Measurements from ENCODE around the gene ARHGAP19. TPM values are rescaled to one million over a fixed set of nuclear protein-coding genes. Genes with fewer than 3 reads are reported as not detected.

ARHGAP19 gene, protein sequence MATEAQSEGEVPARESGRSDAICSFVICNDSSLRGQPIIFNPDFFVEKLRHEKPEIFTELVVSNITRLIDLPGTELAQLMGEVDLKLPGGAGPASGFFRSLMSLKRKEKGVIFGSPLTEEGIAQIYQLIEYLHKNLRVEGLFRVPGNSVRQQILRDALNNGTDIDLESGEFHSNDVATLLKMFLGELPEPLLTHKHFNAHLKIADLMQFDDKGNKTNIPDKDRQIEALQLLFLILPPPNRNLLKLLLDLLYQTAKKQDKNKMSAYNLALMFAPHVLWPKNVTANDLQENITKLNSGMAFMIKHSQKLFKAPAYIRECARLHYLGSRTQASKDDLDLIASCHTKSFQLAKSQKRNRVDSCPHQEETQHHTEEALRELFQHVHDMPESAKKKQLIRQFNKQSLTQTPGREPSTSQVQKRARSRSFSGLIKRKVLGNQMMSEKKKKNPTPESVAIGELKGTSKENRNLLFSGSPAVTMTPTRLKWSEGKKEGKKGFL
- total RNA-seq, result 10 to 100 TPM; 38.2 to 40.2 TPM

DNA sequence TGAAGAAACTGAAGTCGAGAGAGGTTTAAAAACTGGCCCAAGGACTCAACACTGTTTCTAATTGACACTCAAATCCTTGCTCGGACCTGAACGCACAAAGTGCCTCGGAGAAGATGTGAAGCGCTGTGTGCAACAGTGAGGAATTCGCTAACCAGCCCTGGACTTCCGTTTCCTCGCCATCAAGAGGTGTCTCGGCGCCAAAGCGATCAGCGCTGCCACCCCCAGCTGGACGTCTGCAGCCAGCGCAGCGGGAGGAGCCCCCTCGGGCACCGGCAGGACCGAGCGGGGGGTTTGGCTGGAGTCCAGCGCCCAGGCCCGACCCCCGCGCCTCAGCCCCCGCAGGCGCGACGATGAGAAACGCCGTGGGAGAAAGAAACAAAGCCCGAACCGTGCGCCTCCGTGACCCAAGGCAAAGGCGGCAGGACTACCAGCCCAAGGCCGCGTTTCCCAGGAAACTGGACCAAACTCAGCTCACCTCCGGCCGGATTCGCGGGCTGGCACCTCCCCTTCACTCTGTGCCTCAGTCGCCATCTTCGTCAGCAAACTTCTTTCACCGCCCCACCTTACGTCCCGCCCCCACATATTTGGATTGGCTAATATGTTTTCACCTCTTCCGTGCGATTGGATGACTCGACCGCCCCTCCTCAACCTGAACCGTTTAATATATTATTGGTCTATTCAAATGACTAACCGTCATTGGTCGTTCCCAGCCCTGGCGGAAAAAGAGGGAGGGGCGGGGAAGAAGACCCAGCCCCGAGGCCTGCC, at the start of gene ARHGAP19:
TSS of gene ARHGAP19 (minus strand) at position 541 of the 765 bp plus-strand sequence. CDS start at position 531, 10 bp downstream.
- Mint-ChIP-seq H3K4me3 (peak within 1 kb of the TSS; percentile 99), H3K4me1 (ENCODE audit: low read depth in 2 of 2) (peaks cover 13 to 22% of the 10 kb centered on the region in 2 donors), H3K27me3 (no peaks in the 10 kb centered on the region), H3K36me3 (peaks cover 5% of the 10 kb centered on the region), H3K9me3 (no peaks in the 10 kb centered on the region), H3K27ac (peak within 1 kb of the TSS; percentile 81 to 88)
- ATAC-seq, result peak; percentile 99
- peak; percentile 94 for DNase-seq (ENCODE audit: low spot score)

DNA sequence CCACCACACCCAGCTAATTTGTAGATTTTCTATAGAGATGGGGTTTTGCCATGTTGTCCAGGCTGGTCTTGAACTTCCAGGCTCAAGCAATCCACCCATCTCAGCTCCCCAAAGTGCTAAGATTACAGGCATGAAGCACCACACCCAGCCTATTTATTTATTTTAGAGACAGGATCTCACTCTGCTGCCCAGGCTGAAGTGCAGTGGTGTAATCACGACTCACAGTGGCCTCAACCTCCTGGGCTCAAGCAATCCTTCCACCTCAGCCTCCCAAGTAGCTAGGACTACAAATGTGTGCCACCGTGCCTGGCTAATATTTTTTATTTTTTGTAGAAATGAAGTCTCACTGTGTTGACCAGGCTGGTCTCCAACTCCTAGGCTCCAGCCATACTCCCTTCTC, 49.0 kb upstream of the ARHGAP19 start:
- no peaks in the 10 kb centered on the region for H3K9me3 Mint-ChIP-seq
- H3K4me3 Mint-ChIP-seq, result no peak overlapping the region
- no peak overlapping the region for H3K27ac Mint-ChIP-seq
- no peak for DNase-seq (ENCODE audit: low spot score)
- no peaks in the 10 kb centered on the region for H3K36me3 Mint-ChIP-seq
- H3K27me3 Mint-ChIP-seq, result no peaks in the 10 kb centered on the region
- H3K4me1 Mint-ChIP-seq (ENCODE audit: low read depth in 2 of 2), result no peaks in the 10 kb centered on the region
- ATAC-seq, result no peak

DNA sequence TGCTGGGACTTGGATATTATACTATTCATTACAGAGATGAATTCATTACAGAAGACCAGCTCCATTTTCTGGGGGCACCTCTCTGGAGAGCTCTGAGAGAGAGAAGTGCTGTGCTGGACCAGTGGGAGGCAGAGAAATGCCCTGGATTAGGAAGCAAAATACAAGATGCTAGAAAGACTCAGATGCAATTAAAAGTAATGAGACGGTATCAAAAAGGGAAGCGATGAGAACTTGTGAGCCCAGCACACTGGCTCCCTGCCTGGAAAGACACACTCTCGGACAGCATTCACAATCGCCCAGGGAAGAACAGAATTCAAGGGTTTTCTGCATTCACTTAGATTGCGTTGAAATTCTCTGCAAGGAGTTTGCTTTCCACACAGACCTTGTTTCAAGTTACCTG, 45.6 kb upstream of the ARHGAP19 start:
- H3K36me3 Mint-ChIP-seq, result no peaks in the 10 kb centered on the region
- DNase-seq (ENCODE audit: low spot score) (no peak), ATAC-seq (no peak)
- no peaks in the 10 kb centered on the region for H3K9me3 Mint-ChIP-seq
- peak overlapping the region in 1 of 2 donors; percentile 18 for H3K27ac Mint-ChIP-seq
- H3K4me1 Mint-ChIP-seq (ENCODE audit: low read depth in 2 of 2), result peaks cover 7 to 8% of the 10 kb centered on the region in 2 donors
- no peaks in the 10 kb centered on the region for H3K27me3 Mint-ChIP-seq
- H3K4me3 Mint-ChIP-seq, result no peak overlapping the region

DNA sequence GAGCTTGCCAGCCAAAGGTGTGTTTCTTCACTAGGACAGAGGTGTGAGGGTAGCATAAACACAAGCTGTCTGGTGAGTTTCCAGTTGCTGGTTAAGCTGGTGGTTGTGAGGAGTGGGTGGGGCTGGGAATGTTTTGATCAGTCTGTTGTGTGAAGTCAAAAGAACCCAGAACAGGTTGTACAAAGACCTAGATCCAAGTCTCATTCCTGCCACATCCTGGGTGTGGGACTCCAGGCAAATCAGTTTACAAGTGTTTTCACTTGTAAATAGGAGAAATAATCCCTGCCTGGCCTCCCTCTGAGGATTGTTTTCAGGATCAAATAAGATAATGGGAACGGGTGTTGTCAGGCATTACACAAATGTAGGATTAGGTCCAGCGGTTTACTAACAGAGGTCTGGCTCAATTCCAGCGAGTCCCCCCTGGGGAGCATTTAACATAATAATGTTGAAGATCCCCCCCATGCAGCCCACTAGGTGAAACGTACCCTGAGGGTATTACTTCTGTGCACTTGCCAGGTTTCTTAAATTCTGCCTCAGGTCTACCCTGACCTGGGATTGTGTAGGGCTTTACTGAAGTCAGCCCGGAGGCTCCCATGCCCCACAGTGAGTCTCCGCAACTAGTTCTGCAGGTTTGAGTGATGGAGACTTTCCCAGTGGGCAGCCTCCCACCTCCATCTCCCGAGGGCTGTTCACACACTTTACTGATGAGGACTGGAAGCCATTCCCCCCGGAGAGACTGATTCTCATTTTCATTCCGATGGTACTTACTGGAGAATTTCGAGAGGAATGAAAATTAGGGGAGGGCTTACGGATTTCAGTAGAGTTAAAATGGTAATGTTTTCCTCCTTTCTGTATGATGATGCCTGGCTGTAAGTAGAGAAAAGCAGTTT, 44.8 kb upstream of the ARHGAP19 start:
- no peak for ATAC-seq
- H3K9me3 Mint-ChIP-seq, result no peaks in the 10 kb centered on the region
- peak overlapping the region; percentile 60 for H3K4me3 Mint-ChIP-seq
- peaks cover 16 to 17% of the 10 kb centered on the region in 2 donors for H3K4me1 Mint-ChIP-seq (ENCODE audit: low read depth in 2 of 2)
- H3K36me3 Mint-ChIP-seq, result no peaks in the 10 kb centered on the region
- DNase-seq (ENCODE audit: low spot score), result no peak
- no peaks in the 10 kb centered on the region for H3K27me3 Mint-ChIP-seq
- H3K27ac Mint-ChIP-seq, result peak overlapping the region in 1 of 2 donors; percentile 18

DNA sequence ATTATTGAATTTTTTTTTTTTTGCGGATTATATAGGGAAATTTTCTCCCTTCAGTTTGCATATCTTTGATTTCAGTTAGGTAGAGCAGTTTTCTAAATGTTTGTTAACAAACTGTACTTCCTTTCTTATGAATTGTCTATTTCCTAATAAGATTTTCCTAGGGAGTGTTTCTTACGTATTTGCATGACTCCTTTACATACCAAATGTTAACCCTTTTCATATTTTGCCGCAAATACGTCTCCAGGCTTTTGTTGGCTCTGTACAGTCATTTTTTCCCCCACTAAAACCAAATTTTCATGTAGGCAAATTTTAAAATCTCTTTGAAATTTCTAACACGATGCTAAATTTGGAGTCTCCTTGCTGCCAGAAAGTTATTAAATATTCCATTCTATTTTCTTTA, 44.0 kb upstream of the ARHGAP19 start:
- H3K9me3 Mint-ChIP-seq, result no peaks in the 10 kb centered on the region
- H3K27ac Mint-ChIP-seq, result no peak overlapping the region
- H3K27me3 Mint-ChIP-seq, result no peaks in the 10 kb centered on the region
- no peak for ATAC-seq
- peak overlapping the region; percentile 60 for H3K4me3 Mint-ChIP-seq
- H3K36me3 Mint-ChIP-seq, result no peaks in the 10 kb centered on the region
- no peak for DNase-seq (ENCODE audit: low spot score)
- peaks cover 19 to 22% of the 10 kb centered on the region in 2 donors for H3K4me1 Mint-ChIP-seq (ENCODE audit: low read depth in 2 of 2)

DNA sequence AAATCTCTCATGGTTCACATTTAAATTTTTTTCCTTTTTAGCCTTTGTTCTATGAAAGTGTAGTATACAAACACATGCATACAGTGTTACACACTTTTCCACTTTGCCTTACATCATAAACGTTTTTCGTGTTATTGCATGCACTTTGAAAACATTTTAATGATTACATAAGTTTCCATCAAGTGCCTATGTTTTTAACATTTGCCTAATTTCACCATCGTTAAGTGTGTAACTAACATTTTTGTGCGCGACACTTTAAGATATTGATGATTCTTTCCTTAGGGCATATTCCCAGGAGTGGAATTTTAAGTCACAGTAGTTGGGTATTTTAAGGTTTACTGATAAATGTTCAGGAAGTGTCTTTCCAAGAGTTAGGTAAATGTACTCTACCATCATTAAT, 43.6 kb upstream of the ARHGAP19 start:
- H3K4me1 Mint-ChIP-seq (ENCODE audit: low read depth in 2 of 2), result peaks cover 23 to 27% of the 10 kb centered on the region in 2 donors
- DNase-seq (ENCODE audit: low spot score) (no peak), ATAC-seq (no peak)
- no peak overlapping the region for H3K27ac Mint-ChIP-seq
- H3K9me3 Mint-ChIP-seq, result no peaks in the 10 kb centered on the region
- peak overlapping the region; percentile 60 for H3K4me3 Mint-ChIP-seq
- H3K27me3 Mint-ChIP-seq, result no peaks in the 10 kb centered on the region
- H3K36me3 Mint-ChIP-seq, result no peaks in the 10 kb centered on the region

DNA sequence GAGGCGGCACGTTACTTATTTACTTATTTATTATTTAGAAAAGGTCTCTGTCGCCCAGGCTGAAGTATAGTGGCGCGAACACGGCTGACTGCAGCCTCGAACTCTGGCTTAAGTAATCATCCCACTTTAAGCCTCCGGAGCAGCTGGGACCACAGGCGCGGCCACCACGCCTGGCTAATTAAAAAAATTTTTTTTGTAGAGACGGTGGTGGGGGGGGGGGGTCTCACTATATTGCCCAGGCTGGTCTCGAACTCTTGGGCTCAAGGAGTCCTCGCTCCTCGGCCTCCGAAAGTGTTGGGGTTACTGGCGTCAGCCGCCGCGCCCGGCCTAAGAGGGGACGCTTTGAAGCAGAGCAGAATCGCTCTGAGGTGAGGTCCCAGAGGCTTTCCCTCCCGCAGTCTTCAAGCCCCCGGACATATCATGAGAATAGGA, 42.8 kb upstream of the ARHGAP19 start:
- no peaks in the 10 kb centered on the region for H3K36me3 Mint-ChIP-seq
- DNase-seq (ENCODE audit: low spot score) (no peak), ATAC-seq (no peak)
- H3K4me3 Mint-ChIP-seq, result no peak overlapping the region
- peaks cover 23 to 27% of the 10 kb centered on the region in 2 donors for H3K4me1 Mint-ChIP-seq (ENCODE audit: low read depth in 2 of 2)
- H3K9me3 Mint-ChIP-seq, result no peaks in the 10 kb centered on the region
- no peak overlapping the region for H3K27ac Mint-ChIP-seq
- no peaks in the 10 kb centered on the region for H3K27me3 Mint-ChIP-seq

DNA sequence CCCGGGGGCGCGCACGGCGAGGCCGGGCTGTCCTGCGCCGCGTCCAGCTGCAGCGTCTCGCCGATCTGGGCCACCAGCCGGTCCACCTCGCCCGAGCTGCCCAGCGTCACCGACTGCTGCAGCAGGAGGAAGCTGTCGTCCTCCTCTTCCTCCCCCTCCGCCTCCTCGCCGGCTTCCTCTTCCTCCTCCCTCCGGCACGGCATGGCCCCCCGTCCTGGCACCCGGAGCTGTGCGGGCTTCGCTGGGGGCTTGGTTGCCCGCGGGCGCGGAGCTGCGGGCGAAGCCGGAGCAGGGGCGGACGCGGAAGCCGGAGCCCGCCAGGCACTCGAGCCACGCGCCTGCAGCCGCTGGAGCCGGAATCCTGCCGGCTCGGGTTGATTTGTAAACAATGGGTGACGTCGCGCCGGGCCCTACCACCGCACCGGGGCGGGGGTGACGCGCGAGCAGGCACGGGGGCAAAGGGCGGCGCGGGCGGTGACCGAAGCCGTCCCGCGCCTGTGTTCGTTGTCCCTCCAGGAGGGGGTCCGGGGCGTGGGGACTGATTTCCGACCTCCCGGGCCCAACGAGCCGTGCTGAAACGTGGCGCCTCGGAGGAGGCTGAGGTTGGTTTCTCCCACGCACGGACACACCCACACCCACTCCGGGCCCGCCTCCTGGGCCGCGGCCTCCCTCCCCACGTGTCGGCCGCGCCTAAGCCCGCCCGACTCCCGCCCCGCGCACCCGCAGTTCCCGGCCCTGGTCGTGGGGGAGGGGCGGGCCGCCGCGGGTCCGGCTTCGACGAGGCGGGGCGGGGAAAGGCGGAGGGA, 42.1 kb upstream of the ARHGAP19 start, which contains the start of gene FRAT2:
TSS of gene FRAT2 (minus strand) at position 360 of the 806 bp plus-strand sequence. CDS start at position 203, 157 bp downstream.
- Mint-ChIP-seq H3K4me1 (ENCODE audit: low read depth in 2 of 2) (peaks cover 28 to 33% of the 10 kb centered on the region in 2 donors), H3K27me3 (no peaks in the 10 kb centered on the region), H3K4me3 (peak within 1 kb of the TSS; percentile 95), H3K9me3 (no peaks in the 10 kb centered on the region), H3K27ac (peak within 1 kb of the TSS; percentile 81 to 86), H3K36me3 (no peaks in the 10 kb centered on the region)
- peak; percentile 94 to 96 for ATAC-seq
- DNase-seq (ENCODE audit: low spot score), result peak; percentile 93

DNA sequence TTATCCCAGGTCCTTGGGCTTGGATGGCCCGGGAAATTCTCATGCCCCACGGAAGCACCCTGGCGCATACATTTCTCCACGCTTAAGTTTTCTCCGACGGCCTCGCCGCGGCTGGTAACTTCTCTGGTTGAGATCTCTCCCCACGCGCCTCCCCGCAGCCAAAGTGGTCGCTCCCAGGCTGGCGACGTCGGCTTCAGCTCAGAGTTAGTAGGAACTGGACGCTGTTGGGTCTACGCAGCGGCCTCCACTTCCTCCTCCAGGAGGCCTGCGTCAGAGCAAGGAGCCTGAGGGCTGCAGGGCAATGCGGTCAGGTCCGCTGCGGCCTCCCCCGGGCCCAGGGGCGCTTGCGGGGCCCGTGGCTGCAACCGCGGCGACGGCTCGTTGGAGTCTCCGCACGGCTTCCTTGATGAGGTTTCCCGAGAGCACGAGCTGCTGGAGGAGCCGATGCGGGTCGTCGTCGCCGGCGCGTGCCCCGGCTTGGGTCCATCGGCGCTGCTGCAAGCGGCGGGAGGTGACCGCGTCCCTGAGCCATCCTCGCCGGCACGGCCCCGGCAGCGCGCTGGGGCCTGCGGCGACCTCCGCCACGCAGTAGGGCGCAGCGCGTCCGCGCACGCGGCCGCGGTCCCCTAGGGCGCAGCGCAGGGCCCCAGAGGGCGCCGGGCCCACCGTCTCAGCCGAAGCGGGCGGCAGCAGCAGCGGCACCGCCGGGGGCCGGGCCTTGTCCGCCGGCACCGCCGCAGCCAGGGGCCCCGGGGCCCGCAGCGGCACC, 41.3 kb upstream of the ARHGAP19 start:
- ATAC-seq (peak; percentile 37 to 56), DNase-seq (ENCODE audit: low spot score) (peak; percentile 68)
- Mint-ChIP-seq H3K27ac (peak overlapping the region; percentile 81 to 86), H3K36me3 (no peaks in the 10 kb centered on the region), H3K27me3 (no peaks in the 10 kb centered on the region), H3K4me3 (peak overlapping the region; percentile 95), H3K9me3 (no peaks in the 10 kb centered on the region), H3K4me1 (ENCODE audit: low read depth in 2 of 2) (peaks cover 30 to 41% of the 10 kb centered on the region in 2 donors)

DNA sequence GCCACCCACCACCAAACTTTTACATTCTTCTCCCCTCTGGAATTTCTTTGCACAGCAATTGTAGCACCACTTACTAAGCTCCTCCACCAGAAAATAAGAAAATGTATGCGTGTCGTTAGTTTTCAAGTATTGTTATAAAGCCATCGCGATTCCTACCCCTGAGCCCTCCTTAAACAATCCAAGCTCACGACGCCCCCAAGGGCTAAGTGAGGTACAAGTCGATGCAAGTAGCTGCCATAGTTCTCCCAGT, 40.8 kb upstream of the ARHGAP19 start:
- Mint-ChIP-seq H3K36me3 (no peaks in the 10 kb centered on the region), H3K4me3 (peak overlapping the region; percentile 95), H3K9me3 (no peaks in the 10 kb centered on the region), H3K27ac (peak overlapping the region; percentile 81 to 86), H3K27me3 (no peaks in the 10 kb centered on the region), H3K4me1 (ENCODE audit: low read depth in 2 of 2) (peaks cover 31 to 46% of the 10 kb centered on the region in 2 donors)
- no peak for ATAC-seq
- no peak for DNase-seq (ENCODE audit: low spot score)

DNA sequence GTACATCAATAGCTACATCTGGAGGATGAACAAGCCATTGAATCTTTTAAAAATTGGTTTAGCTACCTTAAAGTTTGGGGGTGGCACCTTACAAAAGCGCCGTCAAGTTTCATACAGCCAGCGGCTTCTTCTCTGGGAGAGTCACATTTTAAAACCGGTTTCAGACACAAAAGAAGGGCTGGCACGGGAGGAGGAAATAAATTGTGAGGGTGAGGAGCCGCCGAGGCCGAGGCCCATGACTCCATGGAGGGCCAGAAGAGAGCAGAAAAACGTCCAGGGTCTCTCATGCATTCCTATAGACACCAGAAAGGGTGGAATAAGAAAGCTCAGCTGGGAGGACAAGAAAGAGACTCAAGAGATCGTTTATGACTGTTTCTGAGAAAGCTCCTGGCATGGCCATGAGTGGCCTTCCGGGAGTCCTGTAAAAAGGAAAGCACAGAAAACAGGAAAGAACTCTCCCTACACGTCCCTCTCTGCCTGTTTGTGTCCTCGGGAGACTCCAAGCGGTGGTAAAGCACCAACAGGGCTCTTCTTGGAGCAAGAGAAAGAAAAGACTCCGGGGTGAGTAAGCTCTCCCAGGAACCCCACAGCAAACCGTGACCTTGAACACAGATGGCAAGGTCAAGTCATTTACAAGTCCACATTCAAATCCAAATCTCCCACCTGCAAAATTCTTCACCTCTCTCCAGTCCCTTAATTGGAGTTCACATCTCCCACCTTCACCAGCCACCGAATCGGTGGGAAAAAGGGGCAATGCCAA, 40.3 kb upstream of the ARHGAP19 start:
- DNase-seq (ENCODE audit: low spot score), result no peak
- no peaks in the 10 kb centered on the region for H3K9me3 Mint-ChIP-seq
- ATAC-seq, result no peak
- no peaks in the 10 kb centered on the region for H3K36me3 Mint-ChIP-seq
- peak overlapping the region; percentile 81 to 86 for H3K27ac Mint-ChIP-seq
- peaks cover 36 to 51% of the 10 kb centered on the region in 2 donors for H3K4me1 Mint-ChIP-seq (ENCODE audit: low read depth in 2 of 2)
- H3K4me3 Mint-ChIP-seq, result peak overlapping the region; percentile 95
- H3K27me3 Mint-ChIP-seq, result no peaks in the 10 kb centered on the region
